Activated B cell treated with CpG ODN at 0.5 μM for 24 hours (primary cell): ENCODE data around the gene SCYGR1. TPM values are rescaled to one million over a fixed set of nuclear protein-coding genes. Genes with fewer than 3 reads are reported as not detected.

Experiments used
- ATAC-seq: fragments of 200-7000 bp; cut with Tn5 transposase; one replicate; pipeline ENCODE4 v1.10.0; 2021; ENCODE audit warnings: low read depth, mild to moderate bottlenecking, moderate library complexity
- CTCF ChIA-PET: fragments of 350-600 bp; sonication (Branson Sonifier 250); formaldehyde crosslinking; loops from one replicate; lab custom pipeline; 2021; ENCODE audit warnings: antibody characterized with exemption; lab: Charles Lee
- POLR2A ChIA-PET: fragments of 350-600 bp; sonication (Branson Sonifier 250); formaldehyde crosslinking; loops from one replicate; lab custom pipeline; 2021; ENCODE audit warnings: antibody characterized with exemption; lab: Charles Lee
- DNase-seq: peaks from one replicate; pipeline ENCODE4 v3.0.0; 2022
- H3K27ac Mint-ChIP-seq: one replicate; pipeline ENCODE4 v1.8.0; 2020; ENCODE audit warnings: mixed read lengths
- H3K27me3 Mint-ChIP-seq: one replicate; pipeline ENCODE4 v1.8.0; 2021; ENCODE audit warnings: mixed read lengths
- H3K36me3 Mint-ChIP-seq: one replicate; pipeline ENCODE4 v1.8.0; 2021; ENCODE audit warnings: low read depth, mixed read lengths
- H3K4me1 Mint-ChIP-seq: one replicate; pipeline ENCODE4 v1.8.0; 2021; ENCODE audit warnings: mixed read lengths
- H3K4me3 Mint-ChIP-seq: one replicate; pipeline ENCODE4 v1.8.0; 2020; ENCODE audit warnings: mild to moderate bottlenecking, mixed read lengths
- H3K9me3 Mint-ChIP-seq: one replicate; pipeline ENCODE4 v1.8.0; 2020; ENCODE audit warnings: mixed read lengths
- CTCF ChIP-seq: fragments of 200-600 bp; IDR thresholded peaks from one replicate; pipeline ENCODE4 v1.8.0; 2022; ENCODE audit warnings: antibody characterized with exemption, mild to moderate bottlenecking
- intact Hi-C: fragments of 100-400 bp; cut with micrococcal nuclease; formaldehyde crosslinking; loops from one replicate; pipeline ENCODE4 v1.15.1; 2024
- total RNA-seq: library from RNA; stranded (reverse); gene quantifications from 2 replicates; pipeline ENCODE4 v1.2.3, GENCODE V29; 2022

Gene SCYGR1
- total RNA-seq, 1 donor from 2014 or later = not detected

- H3K36me3 Mint-ChIP-seq = no peaks in the 10 kb centered on the region
- peaks cover 3% of the 10 kb centered on the region for H3K9me3 Mint-ChIP-seq
- peaks cover 11% of the 10 kb centered on the region for H3K4me1 Mint-ChIP-seq
- DNase-seq (no peak), ATAC-seq (no peak)
- TF ChIP-seq CTCF = no peak
- intact Hi-C loops = no loop called here
- ChIA-PET POLR2A (interaction anchor here (0.6 kb wide), 1 partner anchor 16 kb away, joined by 4 read pairs; no protein-coding TSS in a partner anchor), CTCF (no interaction called here)
- H3K27ac Mint-ChIP-seq = no peak overlapping the region
- H3K4me3 Mint-ChIP-seq = no peak overlapping the region
- H3K27me3 Mint-ChIP-seq = peaks cover 3% of the 10 kb centered on the region
Observed at GRCh38 chr2:227378371-227378782, 9.4 kb downstream of the SCYGR1 start.

GRCh38 chr2:227377467-227378351, 10.0 kb downstream of the SCYGR1 start:
- no peak for DNase-seq
- no peak for ATAC-seq
- intact Hi-C loops = no loop called here
- ChIA-PET POLR2A (interaction anchor here (0.6 kb wide), 1 partner anchor 17 kb away, joined by 4 read pairs; no protein-coding TSS in a partner anchor), CTCF (no interaction called here)
- Mint-ChIP-seq H3K4me3 (no peak overlapping the region), H3K27ac (no peak overlapping the region), H3K4me1 (peaks cover 11% of the 10 kb centered on the region), H3K9me3 (peaks cover 3% of the 10 kb centered on the region), H3K36me3 (no peaks in the 10 kb centered on the region), H3K27me3 (peaks cover 3% of the 10 kb centered on the region)
- no peak for TF ChIP-seq CTCF

- ATAC-seq (no peak), DNase-seq (no peak)
- no peak overlapping the region for H3K27ac Mint-ChIP-seq
- no peak overlapping the region for H3K4me3 Mint-ChIP-seq
- TF ChIP-seq CTCF = no peak
- peaks cover 7% of the 10 kb centered on the region for H3K4me1 Mint-ChIP-seq
- POLR2A ChIA-PET = interaction anchor here (0.9 kb wide), 1 partner anchor 23 kb away, joined by 3 read pairs; no protein-coding TSS in a partner anchor
- CTCF ChIA-PET = no interaction called here
- intact Hi-C loops = no loop called here
- H3K9me3 Mint-ChIP-seq = no peaks in the 10 kb centered on the region
- H3K36me3 Mint-ChIP-seq = no peaks in the 10 kb centered on the region
- H3K27me3 Mint-ChIP-seq = peaks cover 3% of the 10 kb centered on the region
Observed at GRCh38 chr2:227376656-227377396, 10.9 kb downstream of the SCYGR1 start.

- TF ChIP-seq CTCF = no peak
Observed at GRCh38 chr2:227374158-227374557, 13.6 kb downstream of the SCYGR1 start.

GRCh38 chr2:227373389-227373788, 14.4 kb downstream of the SCYGR1 start:
- Mint-ChIP-seq H3K27me3 (peaks cover 3% of the 10 kb centered on the region), H3K36me3 (no peaks in the 10 kb centered on the region), H3K4me1 (peaks cover 7% of the 10 kb centered on the region), H3K9me3 (no peaks in the 10 kb centered on the region), H3K27ac (no peak overlapping the region), H3K4me3 (no peak overlapping the region)
- intact Hi-C loops = no loop called here
- no peak for ATAC-seq
- no peak for DNase-seq
- no peak for TF ChIP-seq CTCF
- ChIA-PET POLR2A (no interaction called here), CTCF (no interaction called here)

More at GRCh38 chr2:227374158-227374557, 13.6 kb downstream of the SCYGR1 start:
- no peak for DNase-seq
- H3K4me3 Mint-ChIP-seq = no peak overlapping the region
- no peaks in the 10 kb centered on the region for H3K9me3 Mint-ChIP-seq
- ChIA-PET CTCF (no interaction called here), POLR2A (no interaction called here)
- ATAC-seq = no peak
- H3K27ac Mint-ChIP-seq = no peak overlapping the region
- no peaks in the 10 kb centered on the region for H3K36me3 Mint-ChIP-seq
- intact Hi-C loops = no loop called here
- peaks cover 3% of the 10 kb centered on the region for H3K27me3 Mint-ChIP-seq
- peaks cover 7% of the 10 kb centered on the region for H3K4me1 Mint-ChIP-seq
